NCI-H1105 treated with DMSO at 0.1 percent for 48 hours (cell line): Measurements from ENCODE around the gene PDCD7.
"Not testable (repeated sequence)": the region's sequence is repeated elsewhere in the genome, so short reads cannot be mapped to it uniquely, and the experiment has no call there.

Experiments used
- DNase-seq: peaks from one replicate; lab custom pipeline; 2025; lab: John Stamatoyannopoulos, UW

Gene PDCD7

GRCh38 chr15:65091946-65092770, 41.5 kb downstream of the PDCD7 start:
- DNase-seq = no peak

GRCh38 chr15:65089206-65089824, 44.3 kb downstream of the PDCD7 start:
- DNase-seq = no peak

DNA sequence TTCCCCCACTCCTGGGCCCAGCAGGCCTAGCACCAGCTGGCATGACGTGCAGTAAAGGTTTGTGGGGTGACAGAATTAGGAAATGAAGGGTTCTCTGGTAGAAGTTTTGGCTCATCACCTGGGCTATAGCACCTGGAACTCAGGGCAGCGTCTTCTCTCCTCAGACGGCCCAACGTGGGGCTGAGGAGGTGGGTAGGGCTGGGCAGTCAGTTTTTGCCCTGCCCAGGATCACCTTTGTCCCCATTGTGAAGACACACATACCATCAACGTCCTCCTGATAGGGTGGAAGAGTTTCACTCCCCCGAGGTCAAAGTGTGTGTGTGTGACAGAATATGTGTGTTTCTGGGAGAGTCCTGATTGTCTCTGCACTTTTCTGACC, 45.0 kb downstream of the PDCD7 start:
- DNase-seq = no peak

DNA sequence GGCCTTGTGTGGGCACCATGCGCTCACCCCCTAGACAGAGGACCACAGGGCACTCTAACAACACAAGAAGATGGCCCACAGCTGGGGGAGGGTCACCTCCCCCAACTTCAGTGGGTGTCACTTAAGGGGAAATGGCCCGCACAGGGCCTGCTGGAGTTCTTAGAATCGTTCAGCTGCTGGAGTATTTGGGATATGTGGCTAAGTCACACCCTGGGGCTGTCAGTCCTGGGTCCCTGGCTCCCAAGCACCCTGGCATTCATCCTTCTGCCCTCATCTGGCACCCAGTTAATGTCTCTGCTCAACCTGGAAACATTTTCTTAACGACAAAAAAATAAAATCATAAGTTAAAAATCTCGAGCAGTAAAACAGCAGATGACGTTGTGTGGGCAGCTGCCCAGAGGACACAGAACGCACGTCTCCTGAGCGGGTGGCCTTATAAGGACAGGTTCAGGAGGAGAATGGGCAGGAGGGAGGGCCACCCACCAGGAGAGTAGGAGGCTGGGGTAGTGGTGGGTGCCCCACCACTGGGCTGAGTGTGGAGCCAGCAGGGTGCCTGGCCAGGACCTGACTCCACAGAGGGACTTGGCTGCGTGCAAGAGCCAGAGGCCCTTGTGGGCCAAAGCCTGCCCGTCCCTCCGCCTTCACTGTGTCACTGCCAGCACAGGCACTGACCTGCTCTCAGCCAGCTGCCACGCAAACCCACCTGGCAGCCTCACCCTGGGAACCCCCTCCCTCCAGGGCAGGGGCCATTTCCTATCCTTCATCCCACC, 45.5 kb downstream of the PDCD7 start:
- DNase-seq = no peak

DNA sequence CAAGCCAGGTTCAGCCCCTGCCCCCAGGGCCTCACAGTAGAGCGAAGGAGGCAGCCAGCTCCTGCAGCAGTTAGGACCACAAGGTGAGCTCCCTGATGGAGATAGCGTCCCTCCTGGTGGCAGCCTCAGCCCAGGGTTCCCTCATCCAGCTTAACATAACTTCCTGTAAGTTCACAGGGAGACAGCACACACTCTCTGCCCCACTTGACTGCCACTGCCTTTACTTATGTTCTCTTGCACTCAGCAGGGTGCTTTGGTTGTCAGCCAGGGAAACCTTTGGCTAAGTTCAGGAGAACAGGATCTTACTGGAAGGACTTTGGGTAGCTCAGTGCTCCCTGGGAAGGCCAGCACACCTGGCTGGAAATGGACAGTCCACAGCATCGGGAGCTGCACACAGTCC, 46.2 kb downstream of the PDCD7 start:
- DNase-seq = no peak

- DNase-seq = no peak
Measured at GRCh38 chr15:65086680-65087111, 46.9 kb downstream of the PDCD7 start.

DNA sequence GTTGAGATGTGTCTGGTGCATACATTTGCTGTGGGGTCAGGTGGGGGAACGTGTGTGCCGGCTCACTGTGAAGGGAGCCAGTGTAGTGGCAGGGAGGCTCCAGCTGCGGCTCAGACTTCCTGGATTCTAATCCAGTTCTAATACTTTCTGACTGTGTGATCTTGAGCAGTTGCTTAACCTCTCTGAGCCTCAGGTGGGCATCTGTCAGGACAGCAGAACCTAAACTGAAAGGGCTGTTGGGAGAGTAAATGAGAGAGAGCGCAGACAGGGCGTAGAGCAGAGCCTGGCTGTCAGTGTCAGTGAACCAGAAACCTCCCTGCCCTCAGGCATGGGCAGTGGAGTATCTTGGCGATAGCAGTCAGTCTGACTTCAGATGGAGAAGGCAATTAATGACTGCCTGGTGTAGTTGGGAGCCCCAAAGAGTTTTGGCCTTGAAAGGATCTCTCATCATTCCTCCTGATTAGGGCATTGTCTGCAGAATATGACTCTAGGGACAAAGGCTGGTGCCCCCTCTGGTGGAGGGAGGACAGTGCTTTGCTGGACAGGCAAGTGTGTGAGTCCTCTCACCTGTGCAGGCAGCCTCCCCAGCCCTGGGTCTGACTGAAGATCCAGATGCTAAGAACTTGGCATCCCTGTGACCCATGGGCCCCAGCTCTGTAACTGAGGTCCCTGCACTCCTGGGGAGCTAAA, 47.5 kb downstream of the PDCD7 start:
- peak; percentile 13 for DNase-seq

- no peak for DNase-seq
Measured at GRCh38 chr15:65085207-65085753, 48.3 kb downstream of the PDCD7 start.

DNA sequence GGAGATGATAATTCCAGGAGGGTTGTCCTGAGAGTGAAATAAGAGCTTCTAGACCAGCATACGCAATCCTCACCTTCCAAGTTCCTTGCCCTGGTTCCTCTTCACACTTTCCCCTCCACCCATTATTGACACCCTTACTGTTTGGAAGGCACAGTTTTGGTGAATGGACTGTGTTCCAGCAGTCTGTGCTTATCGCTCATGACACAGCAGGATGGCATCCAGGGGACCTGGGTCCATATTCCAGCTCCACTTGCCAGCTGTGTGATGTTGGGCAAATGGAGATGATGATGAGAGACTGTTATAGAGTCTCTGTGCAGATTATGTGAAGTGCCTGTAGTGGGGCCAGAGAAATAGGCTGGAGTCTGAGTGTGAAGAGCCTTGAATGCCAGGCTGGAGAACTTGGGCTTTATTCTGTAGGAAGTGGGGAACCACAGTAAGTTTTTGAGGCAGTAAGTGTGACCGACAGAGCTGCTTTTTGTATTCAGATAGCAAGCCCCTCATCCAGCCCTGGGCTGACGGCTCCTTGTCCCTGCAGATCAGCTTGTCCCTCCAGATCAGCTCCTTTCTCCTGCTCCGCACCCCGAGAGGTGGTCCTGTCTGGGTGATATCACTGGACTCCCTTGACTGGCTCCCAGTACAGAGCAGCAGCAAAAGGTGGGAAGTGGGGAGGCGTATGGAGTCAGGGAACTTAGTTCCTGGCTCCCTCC, 49.0 kb downstream of the PDCD7 start:
- no peak for DNase-seq

DNA sequence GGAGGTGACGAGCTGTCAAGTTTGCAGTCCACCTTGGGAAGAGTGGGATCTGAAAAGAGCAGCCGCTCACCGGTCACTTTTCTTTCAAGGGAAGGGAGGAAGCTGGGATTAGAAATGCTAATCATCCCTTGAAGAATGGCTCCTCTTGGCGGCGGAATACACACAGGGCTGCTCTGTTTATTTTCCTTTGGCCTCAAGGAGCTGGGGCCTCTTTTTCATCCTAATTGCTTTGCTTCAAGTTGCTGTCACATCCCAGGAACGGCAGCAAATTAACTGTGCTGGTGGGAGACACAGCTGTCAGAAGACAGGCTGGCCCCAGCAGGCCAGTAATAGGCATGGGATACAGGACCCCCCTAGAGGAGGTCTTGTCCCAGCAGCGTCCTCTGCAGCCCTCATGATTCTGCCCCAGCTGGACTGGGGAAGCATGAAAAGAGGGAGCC, 50.3 kb downstream of the PDCD7 start:
- no peak for DNase-seq

DNA sequence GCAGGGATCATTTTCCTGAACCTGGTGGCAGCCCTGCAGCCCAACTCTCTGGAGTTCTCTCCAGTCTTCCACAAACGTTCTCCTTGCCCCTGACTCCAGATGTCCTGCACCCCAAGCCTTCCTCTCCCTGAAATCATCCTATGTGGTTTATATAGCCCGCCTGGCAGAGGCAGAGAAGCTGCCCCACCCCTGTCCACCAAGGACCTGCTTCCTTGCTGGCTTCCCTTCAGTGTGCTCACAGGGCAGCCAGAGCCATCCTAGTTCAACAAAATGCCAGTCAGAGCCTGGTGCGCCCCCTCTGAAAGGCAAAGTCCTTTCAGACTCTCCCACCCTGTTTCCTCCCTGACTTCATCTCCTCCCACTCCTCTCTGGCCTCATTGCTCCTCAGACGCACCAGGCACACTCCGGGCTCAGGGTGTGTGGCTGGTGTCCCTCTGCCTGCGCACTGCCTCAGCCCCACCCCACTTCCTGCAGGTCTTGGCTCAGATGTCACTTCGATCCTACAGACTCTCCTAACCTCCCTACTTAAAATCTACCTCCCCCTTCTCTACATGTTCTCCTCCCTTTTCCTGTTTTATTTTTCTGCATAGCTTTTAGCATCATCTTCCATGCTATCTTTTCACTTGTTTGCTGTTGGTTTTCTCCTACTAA, 51.2 kb downstream of the PDCD7 start:
- DNase-seq = no peak

GRCh38 chr15:65081758-65082157, 51.9 kb downstream of the PDCD7 start:
- DNase-seq = no peak

DNA sequence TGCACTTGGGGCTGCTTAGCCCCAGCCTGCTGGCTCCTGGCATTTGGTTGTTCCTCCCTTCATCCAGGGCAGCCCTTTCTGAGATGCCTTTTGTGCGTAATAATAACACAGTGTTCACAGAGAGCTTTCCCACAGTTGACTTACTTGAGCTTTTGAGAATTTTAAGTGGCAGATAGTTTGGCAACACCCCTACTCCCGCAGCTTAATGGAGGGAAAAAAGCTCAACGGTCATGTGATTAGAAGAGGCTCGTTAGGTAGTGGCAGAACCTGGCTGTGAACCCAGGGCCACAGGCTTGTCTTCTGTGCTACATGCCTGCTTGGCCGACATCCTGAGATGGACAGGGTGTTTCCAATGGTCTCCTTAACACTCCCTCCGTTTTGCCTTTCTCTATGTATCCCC, 52.3 kb downstream of the PDCD7 start:
- no peak for DNase-seq

DNA sequence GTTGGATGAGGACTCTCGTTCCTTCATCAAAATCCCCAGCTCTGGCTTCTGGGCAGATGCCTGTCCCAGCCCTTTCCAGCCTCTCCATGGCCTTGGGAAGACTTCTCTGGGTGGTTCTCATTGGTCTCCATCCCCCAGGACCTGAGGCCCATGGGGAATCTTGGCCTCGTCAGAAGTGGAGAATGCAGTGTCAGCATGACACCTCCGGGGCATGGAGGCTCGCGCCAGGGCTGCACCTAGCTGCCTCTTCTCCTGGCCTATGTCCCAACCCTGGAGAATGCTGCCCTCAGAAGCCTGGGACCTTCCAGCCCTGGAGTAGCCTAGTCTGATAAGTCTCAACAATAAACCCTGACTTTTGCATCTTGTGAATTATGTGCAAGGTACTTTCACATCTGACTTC, 54.0 kb downstream of the PDCD7 start:
- no peak for DNase-seq

- DNase-seq = no peak
Measured at GRCh38 chr15:65077981-65078352, 55.6 kb downstream of the PDCD7 start.

DNA sequence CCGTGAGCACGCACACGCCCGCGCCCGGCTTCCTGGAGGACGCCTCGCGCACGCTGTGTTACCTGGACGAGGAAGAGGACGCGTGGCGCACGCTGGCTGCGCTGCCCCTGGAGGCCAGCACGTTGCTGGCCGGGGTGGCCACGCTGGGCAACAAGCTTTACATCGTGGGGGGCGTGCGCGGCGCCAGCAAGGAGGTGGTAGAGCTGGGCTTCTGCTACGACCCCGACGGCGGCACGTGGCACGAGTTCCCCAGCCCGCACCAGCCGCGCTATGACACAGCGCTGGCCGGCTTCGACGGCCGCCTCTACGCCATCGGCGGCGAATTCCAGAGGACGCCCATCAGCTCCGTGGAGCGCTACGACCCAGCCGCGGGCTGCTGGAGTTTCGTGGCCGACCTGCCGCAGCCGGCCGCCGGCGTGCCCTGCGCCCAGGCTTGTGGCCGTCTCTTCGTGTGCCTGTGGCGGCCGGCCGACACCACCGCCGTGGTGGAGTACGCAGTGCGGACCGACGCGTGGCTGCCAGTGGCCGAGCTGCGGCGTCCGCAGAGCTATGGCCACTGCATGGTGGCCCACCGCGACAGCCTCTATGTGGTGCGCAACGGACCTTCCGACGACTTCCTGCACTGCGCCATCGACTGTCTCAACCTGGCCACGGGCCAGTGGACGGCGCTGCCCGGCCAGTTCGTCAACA, 56.2 kb downstream of the PDCD7 start:
- no peak for DNase-seq

- no peak for DNase-seq
Measured at GRCh38 chr15:65076486-65077290, 56.9 kb downstream of the PDCD7 start, which contains the start of gene KBTBD13. KBTBD13 (plus strand) TSS chr15:65076746; CDS start chr15:65076816, 70 bp downstream.

- DNase-seq = not testable (repeated sequence)
Measured at GRCh38 chr15:65075607-65076395, 57.8 kb downstream of the PDCD7 start.
